Activated CD8-positive, alpha-beta memory T cell treated with anti-CD3 and anti-CD28 coated beads, Interleukin-2, amount 10 ng/mL, durations not matched to agents 7 days and 5 days (primary cell): ENCODE results near the gene WWOX. TPM values are rescaled to one million over a fixed set of nuclear protein-coding genes. Genes with fewer than 3 reads are reported as not detected.

ENCODE experiments used
- ATAC-seq: fragments of 150-1000 bp; cut with Tn5 transposase; one replicate; pipeline ENCODE4 v1.10.0; 2021; ENCODE audit warnings: moderate library complexity
- CTCF ChIA-PET: fragments of 350-600 bp; sonication (Branson Sonifier 250); formaldehyde crosslinking; loops from one replicate; lab custom pipeline; 2021; ENCODE audit warnings: antibody characterized with exemption; lab: Charles Lee
- DNase-seq: peaks from one replicate; pipeline ENCODE4 v3.0.0-alpha.2; 2020
- H3K27ac Mint-ChIP-seq: one replicate; pipeline ENCODE4 v1.8.0; 2021; ENCODE audit warnings: mild to moderate bottlenecking, mixed read lengths
- H3K27me3 Mint-ChIP-seq: one replicate; pipeline ENCODE4 v1.8.0; 2021; ENCODE audit warnings: mixed read lengths
- H3K36me3 Mint-ChIP-seq: one replicate; pipeline ENCODE4 v1.8.0; 2021; ENCODE audit warnings: mild to moderate bottlenecking, mixed read lengths
- H3K4me1 Mint-ChIP-seq: one replicate; pipeline ENCODE4 v1.8.0; 2021; ENCODE audit warnings: mixed read lengths
- H3K4me3 Mint-ChIP-seq: one replicate; pipeline ENCODE4 v1.8.0; 2021; ENCODE audit warnings: mild to moderate bottlenecking, moderate library complexity, mixed read lengths
- H3K9me3 Mint-ChIP-seq: one replicate; pipeline ENCODE4 v1.8.0; 2022; ENCODE audit warnings: low read depth, mixed read lengths
- total RNA-seq, 2 experiments: library from RNA; stranded (reverse); gene quantifications; one replicate each; pipeline ENCODE4 v1.2.3, GENCODE V29; 2021

WWOX gene
- total RNA-seq, 2 experiments from 2014 or later, result 25.2 to 38.8 TPM

DNA sequence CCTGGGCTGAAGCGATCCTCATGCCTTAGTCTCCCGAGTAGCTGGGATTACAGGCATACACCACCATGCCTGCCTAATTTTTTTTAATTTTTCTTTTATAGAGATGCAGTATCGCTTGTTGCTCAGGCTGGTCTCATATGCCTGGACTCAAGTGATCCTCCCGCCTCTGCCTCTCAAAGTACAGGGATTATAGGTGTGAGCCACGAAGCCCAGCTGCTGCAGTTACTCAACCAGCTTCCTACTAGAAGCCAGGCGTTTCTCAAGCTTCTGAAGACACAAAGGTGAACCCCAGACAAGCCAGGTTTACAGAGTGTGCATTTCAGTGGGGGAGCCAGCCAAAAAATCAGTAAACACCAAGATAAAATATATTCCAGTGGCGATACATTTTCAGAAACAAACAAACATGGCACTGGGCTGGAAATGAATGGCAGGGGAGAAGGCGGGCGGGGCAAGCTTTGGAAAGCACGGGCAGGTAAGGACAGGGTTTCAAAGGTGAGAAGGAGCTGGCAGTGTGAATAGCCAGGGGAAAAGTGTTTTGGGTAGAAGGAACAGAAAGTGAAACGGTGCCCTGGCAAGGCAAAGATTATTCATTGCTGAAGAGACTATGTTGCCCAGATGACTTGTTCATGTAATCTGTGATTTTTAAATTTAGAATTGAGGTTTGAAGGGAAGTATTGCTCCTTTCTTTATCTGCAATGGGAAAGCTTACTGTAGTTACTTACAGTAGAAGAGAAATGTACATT, 471.1 kb downstream of the WWOX start:
- no peak overlapping the region for H3K4me3 Mint-ChIP-seq

DNA sequence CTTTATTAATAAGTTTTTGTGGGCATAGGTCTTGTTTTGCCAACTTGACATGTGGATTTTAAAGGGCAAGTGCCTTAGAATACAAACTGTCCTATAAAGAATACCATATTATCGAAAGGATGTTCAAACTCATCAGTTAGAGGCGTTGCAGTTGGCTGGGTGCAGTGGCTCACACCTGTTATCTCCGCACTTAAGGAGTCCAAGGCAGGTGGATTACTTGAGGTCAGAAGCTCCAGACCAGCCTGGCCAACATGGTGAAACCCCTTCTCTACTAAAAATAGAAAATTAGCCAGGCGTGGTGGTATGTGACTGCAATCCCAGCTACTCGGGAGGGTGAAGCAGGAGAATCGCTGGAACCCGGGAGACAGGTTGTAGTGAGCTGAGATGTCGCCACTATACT, 472.0 kb downstream of the WWOX start:
- CTCF ChIA-PET, result no interaction called here
- Mint-ChIP-seq H3K9me3 (peaks cover 4% of the 10 kb centered on the region), H3K36me3 (peaks cover 4% of the 10 kb centered on the region)

More for the DNA sequence above, 471.1 kb downstream of the WWOX start:
- peaks cover 4% of the 10 kb centered on the region for H3K36me3 Mint-ChIP-seq
- ATAC-seq (no peak), DNase-seq (no peak)
- peaks cover 17% of the 10 kb centered on the region for H3K4me1 Mint-ChIP-seq
- CTCF ChIA-PET, result no interaction called here
- no peak overlapping the region for H3K27ac Mint-ChIP-seq
- peaks cover 4% of the 10 kb centered on the region for H3K9me3 Mint-ChIP-seq
- no peaks in the 10 kb centered on the region for H3K27me3 Mint-ChIP-seq

GRCh38 chr16:78571898-78572358, 472.5 kb downstream of the WWOX start:
- Mint-ChIP-seq H3K36me3 (peaks cover 4% of the 10 kb centered on the region), H3K27ac (no peak overlapping the region), H3K9me3 (peaks cover 4% of the 10 kb centered on the region), H3K4me3 (no peak overlapping the region), H3K4me1 (peaks cover 8% of the 10 kb centered on the region), H3K27me3 (no peaks in the 10 kb centered on the region)
- CTCF ChIA-PET, result no interaction called here
- DNase-seq, result no peak
- ATAC-seq, result no peak

More for the DNA sequence above, 472.0 kb downstream of the WWOX start:
- Mint-ChIP-seq H3K27ac (no peak overlapping the region), H3K4me3 (no peak overlapping the region), H3K27me3 (no peaks in the 10 kb centered on the region), H3K4me1 (peaks cover 13% of the 10 kb centered on the region)
- DNase-seq, result no peak
- ATAC-seq, result no peak

DNA sequence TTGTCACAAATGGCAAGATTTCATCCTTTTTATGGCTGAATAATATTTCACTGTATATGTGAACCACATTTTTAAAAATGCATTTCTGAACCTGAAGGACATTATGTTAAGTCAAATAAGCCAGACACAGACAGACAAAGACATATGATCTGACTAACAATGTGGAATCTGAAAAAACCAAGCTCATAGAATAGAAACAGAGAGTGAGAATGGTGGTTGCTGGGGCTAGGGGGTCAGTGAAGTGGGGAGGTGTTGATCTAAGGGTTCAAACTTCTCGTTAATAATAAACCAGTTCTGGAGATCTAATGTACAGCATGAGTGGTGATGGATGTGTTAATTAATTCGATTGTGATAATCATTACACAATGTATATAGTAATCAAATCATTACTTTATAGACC, 475.1 kb downstream of the WWOX start:
- CTCF ChIA-PET, result no interaction called here
- Mint-ChIP-seq H3K27me3 (no peaks in the 10 kb centered on the region), H3K9me3 (peaks cover 4% of the 10 kb centered on the region)

DNA sequence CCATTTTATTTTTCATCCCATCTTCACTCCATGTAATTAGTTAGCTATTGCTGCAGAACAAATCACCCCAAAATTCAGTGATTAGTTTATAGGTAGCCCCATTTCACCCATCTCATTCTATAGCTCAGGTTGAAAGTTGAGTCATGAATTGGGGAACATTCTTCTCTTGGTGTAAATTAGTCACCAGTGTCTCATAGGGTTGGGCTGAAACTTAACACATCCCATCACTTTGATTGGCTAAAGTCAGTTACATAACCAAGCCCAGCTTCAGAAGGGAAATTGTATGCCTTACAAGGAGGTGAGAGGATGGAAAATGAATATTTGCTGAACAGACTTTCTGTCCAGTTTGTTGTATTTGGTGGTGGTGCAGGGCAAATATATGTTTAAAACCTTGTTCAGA, 477.5 kb downstream of the WWOX start:
- CTCF ChIA-PET, result interaction anchor here (0.9 kb wide), 1 partner anchor 15 kb away, joined by 3 read pairs; no protein-coding TSS in a partner anchor
- no peak for DNase-seq
- Mint-ChIP-seq H3K4me3 (no peak overlapping the region), H3K27ac (no peak overlapping the region), H3K36me3 (peaks cover 4% of the 10 kb centered on the region), H3K4me1 (peaks cover 4% of the 10 kb centered on the region), H3K9me3 (peaks cover 4% of the 10 kb centered on the region), H3K27me3 (no peaks in the 10 kb centered on the region)
- no peak for ATAC-seq

More for the DNA sequence above, 475.1 kb downstream of the WWOX start:
- ATAC-seq, result no peak
- peaks cover 4% of the 10 kb centered on the region for H3K36me3 Mint-ChIP-seq
- DNase-seq, result no peak
- peaks cover 12% of the 10 kb centered on the region for H3K4me1 Mint-ChIP-seq
- H3K4me3 Mint-ChIP-seq, result no peak overlapping the region
- no peak overlapping the region for H3K27ac Mint-ChIP-seq

GRCh38 chr16:78577630-78578029, 478.2 kb downstream of the WWOX start:
- ATAC-seq, result no peak
- Mint-ChIP-seq H3K36me3 (peaks cover 3% of the 10 kb centered on the region), H3K4me1 (peaks cover 4% of the 10 kb centered on the region), H3K27ac (no peak overlapping the region), H3K27me3 (no peaks in the 10 kb centered on the region), H3K4me3 (no peak overlapping the region), H3K9me3 (peaks cover 4% of the 10 kb centered on the region)
- CTCF ChIA-PET, result no interaction called here
- no peak for DNase-seq

DNA sequence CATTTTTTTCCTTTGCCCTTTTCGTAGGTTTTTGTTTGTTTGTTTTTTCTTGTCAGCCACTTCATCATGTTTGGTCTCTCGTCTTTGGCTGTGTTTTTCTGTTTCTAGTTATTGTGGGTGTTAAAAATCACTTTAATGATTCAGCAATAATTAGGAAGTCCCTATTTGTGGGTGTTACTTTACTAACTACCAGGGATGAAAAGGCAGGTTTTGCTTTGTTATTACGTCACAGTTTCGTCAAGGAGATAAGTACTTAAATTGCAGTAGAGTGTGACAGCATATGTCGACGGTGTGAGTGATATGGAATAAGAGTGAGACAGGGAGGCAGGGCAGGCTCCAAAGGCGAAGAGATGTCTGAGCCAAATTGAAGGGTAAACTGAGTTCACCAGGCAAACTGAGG, 479.6 kb downstream of the WWOX start:
- peaks cover 3% of the 10 kb centered on the region for H3K36me3 Mint-ChIP-seq
- H3K27me3 Mint-ChIP-seq, result no peaks in the 10 kb centered on the region
- peaks cover 4% of the 10 kb centered on the region for H3K4me1 Mint-ChIP-seq
- ATAC-seq, result no peak
- no peak for DNase-seq
- H3K4me3 Mint-ChIP-seq, result no peak overlapping the region
- no peaks in the 10 kb centered on the region for H3K9me3 Mint-ChIP-seq
- no peak overlapping the region for H3K27ac Mint-ChIP-seq
- CTCF ChIA-PET, result no interaction called here

- CTCF ChIA-PET, result no interaction called here
- Mint-ChIP-seq H3K27ac (no peak overlapping the region), H3K4me1 (no peaks in the 10 kb centered on the region), H3K9me3 (no peaks in the 10 kb centered on the region), H3K4me3 (no peak overlapping the region), H3K36me3 (no peaks in the 10 kb centered on the region), H3K27me3 (no peaks in the 10 kb centered on the region)
- no peak for DNase-seq
- ATAC-seq, result no peak
Measured at GRCh38 chr16:78583441-78583840, 484.0 kb downstream of the WWOX start.

- DNase-seq (no peak), ATAC-seq (no peak)
- Mint-ChIP-seq H3K4me1 (no peaks in the 10 kb centered on the region), H3K4me3 (no peak overlapping the region), H3K27ac (no peak overlapping the region), H3K9me3 (no peaks in the 10 kb centered on the region), H3K36me3 (no peaks in the 10 kb centered on the region), H3K27me3 (no peaks in the 10 kb centered on the region)
- CTCF ChIA-PET, result no interaction called here
Measured at GRCh38 chr16:78584213-78584860, 484.9 kb downstream of the WWOX start.

DNA sequence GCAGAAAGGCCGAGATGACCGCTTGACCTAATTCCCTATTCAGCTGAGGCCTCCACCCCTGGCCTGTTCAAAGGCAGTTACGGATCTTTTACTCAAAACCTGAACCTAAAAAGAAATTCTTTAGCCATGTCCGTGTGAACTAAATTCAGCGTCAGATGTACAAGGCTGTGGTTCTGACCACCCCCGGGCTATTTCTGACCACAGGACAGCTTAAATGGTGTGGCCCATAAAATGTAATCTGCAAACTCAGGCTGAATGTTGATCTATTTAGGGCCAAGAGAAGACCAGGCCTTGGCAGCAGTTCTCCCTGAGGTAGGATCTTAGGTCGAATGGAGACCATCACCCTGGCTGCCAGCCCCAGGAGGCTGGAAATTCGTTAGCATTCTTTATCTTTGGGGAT, 485.5 kb downstream of the WWOX start:
- DNase-seq (no peak), ATAC-seq (no peak)
- Mint-ChIP-seq H3K27ac (no peak overlapping the region), H3K36me3 (no peaks in the 10 kb centered on the region), H3K4me1 (no peaks in the 10 kb centered on the region), H3K27me3 (no peaks in the 10 kb centered on the region), H3K9me3 (no peaks in the 10 kb centered on the region), H3K4me3 (no peak overlapping the region)
- CTCF ChIA-PET, result no interaction called here

GRCh38 chr16:78589331-78589730, 489.9 kb downstream of the WWOX start:
- Mint-ChIP-seq H3K9me3 (no peaks in the 10 kb centered on the region), H3K4me3 (no peak overlapping the region), H3K36me3 (no peaks in the 10 kb centered on the region), H3K4me1 (no peaks in the 10 kb centered on the region), H3K27me3 (no peaks in the 10 kb centered on the region), H3K27ac (no peak overlapping the region)
- ATAC-seq, result no peak
- no peak for DNase-seq
- CTCF ChIA-PET, result no interaction called here

- Mint-ChIP-seq H3K4me3 (no peak overlapping the region), H3K27ac (no peak overlapping the region), H3K36me3 (no peaks in the 10 kb centered on the region), H3K27me3 (no peaks in the 10 kb centered on the region), H3K4me1 (no peaks in the 10 kb centered on the region), H3K9me3 (no peaks in the 10 kb centered on the region)
- ATAC-seq, result no peak
- CTCF ChIA-PET, result interaction anchor here (1.1 kb wide), 1 partner anchor 15 kb away, joined by 3 read pairs; no protein-coding TSS in a partner anchor
- no peak for DNase-seq
Measured at GRCh38 chr16:78591682-78592103, 492.2 kb downstream of the WWOX start.

DNA sequence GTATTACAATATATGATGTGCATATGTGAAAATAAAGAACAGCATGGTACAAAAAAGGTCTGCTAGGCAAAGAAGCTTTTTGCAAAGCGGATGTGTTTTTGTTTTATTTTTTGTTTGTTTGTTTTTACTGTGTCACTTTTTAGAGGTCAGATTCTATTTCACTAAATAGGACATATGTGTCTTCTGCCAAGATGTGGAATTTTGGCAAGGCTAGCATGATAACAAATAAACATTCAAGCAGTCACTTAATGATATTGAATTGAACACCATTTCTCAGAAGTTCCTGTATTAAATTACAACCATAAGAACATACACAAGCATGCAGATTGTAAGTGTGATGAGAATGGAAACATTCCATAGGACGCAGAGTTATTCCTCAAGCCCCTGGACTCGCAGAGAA, 492.7 kb downstream of the WWOX start:
- CTCF ChIA-PET, result interaction anchor here (1.1 kb wide), 1 partner anchor 16 kb away, joined by 3 read pairs; no protein-coding TSS in a partner anchor
- ATAC-seq (no peak), DNase-seq (no peak)
- Mint-ChIP-seq H3K27ac (no peak overlapping the region), H3K9me3 (no peaks in the 10 kb centered on the region), H3K4me1 (no peaks in the 10 kb centered on the region), H3K4me3 (no peak overlapping the region), H3K36me3 (no peaks in the 10 kb centered on the region), H3K27me3 (no peaks in the 10 kb centered on the region)

GRCh38 chr16:78593352-78593751, 493.9 kb downstream of the WWOX start:
- Mint-ChIP-seq H3K36me3 (no peaks in the 10 kb centered on the region), H3K9me3 (no peaks in the 10 kb centered on the region), H3K4me1 (no peaks in the 10 kb centered on the region), H3K27me3 (no peaks in the 10 kb centered on the region), H3K27ac (peak overlapping the region; percentile 8), H3K4me3 (no peak overlapping the region)
- CTCF ChIA-PET, result no interaction called here
- ATAC-seq (no peak), DNase-seq (no peak)
